Neuronal stem cell (in vitro differentiated cells): ENCODE results near the gene SH3BP1.
"Not testable (repeated sequence)": the region's sequence is repeated elsewhere in the genome, so short reads cannot be mapped to it uniquely, and the experiment has no call there.

ENCODE experiments used
- DNase-seq: peaks from one replicate; pipeline ENCODE4 v3.0.0-alpha.2; 2013; ENCODE audit warnings: low spot score
- H2AFZ ChIP-seq: one replicate; pipeline ENCODE4 v1.6.1; 2013; ENCODE audit warnings: mild to moderate bottlenecking, low read length, inconsistent platforms
- H2AK5ac ChIP-seq: 2 replicates; pipeline ENCODE4 v1.6.1; 2013; ENCODE audit warnings: low read depth, mild to moderate bottlenecking, inconsistent platforms, low read length, moderate library complexity, mixed read lengths
- H2BK120ac ChIP-seq: 2 replicates; pipeline ENCODE4 v1.6.1; 2013; ENCODE audit warnings: low read depth, mild to moderate bottlenecking, inconsistent platforms, low read length, moderate library complexity, mixed read lengths
- H2BK12ac ChIP-seq: one replicate; pipeline ENCODE4 v1.6.1; 2013; ENCODE audit warnings: low read length, inconsistent platforms
- H2BK15ac ChIP-seq: 2 replicates; pipeline ENCODE4 v1.6.1; 2013; ENCODE audit warnings: mild to moderate bottlenecking, low read length, inconsistent platforms, mixed read lengths
- H2BK5ac ChIP-seq: one replicate; pipeline ENCODE4 v1.6.1; 2013; ENCODE audit warnings: inconsistent platforms, mild to moderate bottlenecking, low read length, moderate library complexity
- H3K14ac ChIP-seq: one replicate; pipeline ENCODE4 v1.6.1; 2013; ENCODE audit warnings: low read length, inconsistent platforms
- H3K18ac ChIP-seq: 2 replicates; pipeline ENCODE4 v1.6.1; 2013; ENCODE audit warnings: low read length, inconsistent platforms
- H3K23ac ChIP-seq: 2 replicates; pipeline ENCODE4 v1.6.1; 2013; ENCODE audit warnings: low read depth, mild to moderate bottlenecking, mixed read lengths, low read length, inconsistent platforms; ENCODE audit not compliant: poor library complexity
- H3K27ac ChIP-seq: replicated peaks from 3 replicates; pipeline ENCODE4 v1.5.1; 2013; ENCODE audit warnings: low read length, inconsistent platforms
- H3K27me3 ChIP-seq, 3 experiments: 2 replicates each; pipeline ENCODE4 v1.6.1; 2013; ENCODE audit warnings: low read length in 3 of 3, mild to moderate bottlenecking in 2 of 3, inconsistent platforms in 1 of 3, low read depth in 1 of 3, mixed read lengths in 1 of 3, moderate library complexity in 1 of 3; ENCODE audit not compliant: control insufficient read depth in 3 of 3, insufficient read depth in 3 of 3
- H3K36me3 ChIP-seq, 2 donors: replicated peaks in 1 of 2; 2 replicates each; pipeline ENCODE4 v1.6.1; 2013; ENCODE audit warnings: low read length in 2 of 2; ENCODE audit not compliant: control insufficient read depth in 2 of 2, insufficient read depth in 2 of 2
- H3K4ac ChIP-seq: 2 replicates; pipeline ENCODE4 v1.6.1; 2013; ENCODE audit warnings: inconsistent platforms, mild to moderate bottlenecking, low read length, moderate library complexity
- H3K4me1 ChIP-seq, 2 donors: 1 replicate in 1 of 2; 2 replicates in 1 of 2; pipeline ENCODE4 v1.6.1; 2013; ENCODE audit warnings: low read length in 2 of 2, low read depth in 1 of 2; ENCODE audit not compliant: control insufficient read depth in 2 of 2, insufficient read depth in 1 of 2
- H3K4me2 ChIP-seq: one replicate; pipeline ENCODE4 v1.6.1; 2013; ENCODE audit warnings: mild to moderate bottlenecking, low read length, inconsistent platforms; ENCODE audit not compliant: insufficient read depth, poor library complexity, severe bottlenecking
- H3K4me3 ChIP-seq, 2 donors: 2 replicates each; pipeline ENCODE4 v1.5.1; 2013; ENCODE audit warnings: low read length in 2 of 2, mild to moderate bottlenecking in 2 of 2, inconsistent platforms in 1 of 2, moderate library complexity in 1 of 2
- H3K79me1 ChIP-seq: one replicate; pipeline ENCODE4 v1.6.1; 2013; ENCODE audit warnings: low read depth, mild to moderate bottlenecking, inconsistent platforms, low read length, moderate library complexity
- H3K9ac ChIP-seq: one replicate; pipeline ENCODE4 v1.6.1; 2013; ENCODE audit warnings: mild to moderate bottlenecking, low read depth, low read length, inconsistent platforms; ENCODE audit not compliant: poor library complexity
- H3K9me3 ChIP-seq, 2 donors: replicated peaks in 1 of 2; 2 replicates each; pipeline versions ENCODE3 to v1.6.1; 2013; ENCODE audit warnings: low read length in 2 of 2, mild to moderate bottlenecking in 2 of 2, inconsistent platforms in 1 of 2, low read depth in 1 of 2, mixed read lengths in 1 of 2, moderate library complexity in 1 of 2; ENCODE audit not compliant: control insufficient read depth in 2 of 2, insufficient read depth in 1 of 2
- H4K8ac ChIP-seq: one replicate; pipeline ENCODE4 v1.6.1; 2013; ENCODE audit warnings: low read depth, mild to moderate bottlenecking, inconsistent platforms, low read length, moderate library complexity
- H4K91ac ChIP-seq: one replicate; pipeline ENCODE4 v1.6.1; 2013; ENCODE audit warnings: low read length, low read depth, mild to moderate bottlenecking, inconsistent platforms; ENCODE audit not compliant: poor library complexity
- WGBS, 2 donors: extraction: QIAGEN DNeasy Blood & Tissue Kit; methylation state at CpG; one replicate each; pipeline ENCODE4 v1.1.7; 2013; ENCODE audit warnings: missing lambda C conversion rate in 2 of 2, mixed read lengths in 1 of 2; ENCODE audit not compliant: insufficient read length in 2 of 2, insufficient replicate concordance in 1 of 2; ENCODE audit errors: extremely low coverage in 2 of 2; 5-methylcytosine and 5-hydroxymethylcytosine counted together

SH3BP1 gene

GRCh38 chr22:37692627-37693285 lies 53.3 kb downstream of the SH3BP1 start:
- no peak overlapping the region for H3K27ac ChIP-seq
- no peaks in the 10 kb centered on the region for H3K9me3 ChIP-seq
- peaks cover 28 to 54% of the 10 kb centered on the region in 2 donors for H3K36me3 ChIP-seq
- no peak overlapping the region for H2AFZ ChIP-seq
- H3K79me1 ChIP-seq, result no peaks in the 10 kb centered on the region
- peak overlapping the region; percentile 48 for H4K8ac ChIP-seq
- no peak overlapping the region for H3K4me2 ChIP-seq
- no CpG with 5 or more reads among the region's 15 CpGs for WGBS, 2 donors
- no peak overlapping the region for H3K4ac ChIP-seq
- no peak overlapping the region for H3K14ac ChIP-seq
- no peak overlapping the region for H4K91ac ChIP-seq
- no peak overlapping the region for H2BK120ac ChIP-seq
- DNase-seq, result no peak
- peak overlapping the region in 1 of 2 donors; percentile 40 for H3K4me3 ChIP-seq
- H3K4me1 ChIP-seq, result peaks cover 8 to 15% of the 10 kb centered on the region in 2 donors
- no peak overlapping the region for H2AK5ac ChIP-seq
- no peak overlapping the region for H2BK12ac ChIP-seq
- H3K18ac ChIP-seq, result peak overlapping the region; percentile 17
- no peak overlapping the region for H3K23ac ChIP-seq
- H2BK5ac ChIP-seq, result peak overlapping the region; percentile 24
- no peaks in the 10 kb centered on the region for H3K27me3 ChIP-seq
- no peak overlapping the region for H2BK15ac ChIP-seq
- no peak overlapping the region for H3K9ac ChIP-seq

- not testable (repeated sequence) for H2BK5ac ChIP-seq, H3K4me3 ChIP-seq, H2AK5ac ChIP-seq, H4K91ac ChIP-seq, H3K14ac ChIP-seq, DNase-seq, H2BK12ac ChIP-seq, H3K23ac ChIP-seq, H2BK120ac ChIP-seq, H3K4ac ChIP-seq, H3K27ac ChIP-seq, H3K4me2 ChIP-seq, H3K9me3 ChIP-seq, H4K8ac ChIP-seq, H2BK15ac ChIP-seq, H3K18ac ChIP-seq, H3K9ac ChIP-seq, H2AFZ ChIP-seq, H3K79me1 ChIP-seq, H3K27me3 ChIP-seq
- peaks cover 8 to 15% of the 10 kb centered on the region in 2 donors for H3K4me1 ChIP-seq
- H3K36me3 ChIP-seq, result peaks cover 22 to 42% of the 10 kb centered on the region in 2 donors
- no CpG with 5 or more reads among the region's 7 CpGs for WGBS, 2 donors
These were observed 54.7 kb downstream of the SH3BP1 start for GRCh38 chr22:37694131-37694530.

- H4K91ac ChIP-seq, H3K27me3 ChIP-seq, H3K9me3 ChIP-seq, H3K23ac ChIP-seq, H2BK12ac ChIP-seq, H2BK120ac ChIP-seq, H3K9ac ChIP-seq, H3K18ac ChIP-seq, H4K8ac ChIP-seq, H2AK5ac ChIP-seq, H3K27ac ChIP-seq, H3K14ac ChIP-seq, H2BK5ac ChIP-seq, H3K79me1 ChIP-seq, H3K4ac ChIP-seq, DNase-seq, H2BK15ac ChIP-seq: not testable (repeated sequence)
- peaks cover 11 to 37% of the 10 kb centered on the region in 2 donors for H3K36me3 ChIP-seq
- peaks cover 8 to 15% of the 10 kb centered on the region in 2 donors for H3K4me1 ChIP-seq
- WGBS, 2 donors, result no CpG with 5 or more reads among the region's 13 CpGs
- peak overlapping the region in 1 of 2 donors; percentile 45 for H3K4me3 ChIP-seq
- H3K4me2 ChIP-seq, result peak overlapping the region; percentile 23
- peak overlapping the region; percentile 85 for H2AFZ ChIP-seq
These were observed 56.8 kb downstream of the SH3BP1 start for GRCh38 chr22:37696260-37696656.

GRCh38 chr22:37696657-37697537 lies 57.4 kb downstream of the SH3BP1 start, which contains the start of gene TRIOBP:
TRIOBP (plus strand) TSS chr22:37697048; CDS start chr22:37701366, 4,318 bp downstream.
- Histone ChIP-seq H3K4ac (no peak within 1 kb of the TSS), H2BK12ac (peak within 1 kb of the TSS; percentile 14), H3K4me3 (peak within 1 kb of the TSS; percentile 45 to 71), H3K27me3 (no peaks in the 10 kb centered on the region), H3K4me2 (peak within 1 kb of the TSS; percentile 71), H3K14ac (no peak within 1 kb of the TSS), H3K27ac (no peak within 1 kb of the TSS), H2AFZ (peak within 1 kb of the TSS; percentile 85), H3K79me1 (no peaks in the 10 kb centered on the region), H3K18ac (peak within 1 kb of the TSS; percentile 81), H2BK15ac (no peak within 1 kb of the TSS), H3K23ac (peak within 1 kb of the TSS; percentile 31), H3K9ac (peak within 1 kb of the TSS; percentile 9), H3K9me3 (no peaks in the 10 kb centered on the region), H2BK5ac (peak within 1 kb of the TSS; percentile 29), H4K91ac (no peak within 1 kb of the TSS), H3K36me3 (peaks cover 5 to 36% of the 10 kb centered on the region in 2 donors), H3K4me1 (peaks cover 8 to 15% of the 10 kb centered on the region in 2 donors), H2AK5ac (peak within 1 kb of the TSS; percentile 71), H4K8ac (no peak within 1 kb of the TSS), H2BK120ac (no peak within 1 kb of the TSS)
- peak; percentile 96 for DNase-seq
- WGBS, 2 donors, result no CpG with 5 or more reads among the region's 39 CpGs
